Left lung (tissue), 10 donors: ENCODE measurements around the gene ARF6. TPM values are rescaled to one million over a fixed set of nuclear protein-coding genes. Genes with fewer than 3 reads are reported as not detected.

Experiments
- ATAC-seq: fragments of 200-7000 bp; cut with Tn5 transposase; one replicate; pipeline ENCODE4 v1.9.1; 2020; ENCODE audit warnings: moderate library complexity
- DNase-seq, 4 donors: peaks; one replicate each; pipeline ENCODE4 v3.0.0-alpha.2; 2013 to 2020
- H3K27ac ChIP-seq, 2 donors: fragments of 200-600 bp; sonication (generic) in 1 of 2; one replicate each; pipeline versions ENCODE4 v1.5.0 to v1.8.0; 2020 to 2021
- H3K27me3 ChIP-seq, 2 donors: fragments of 200-600 bp; sonication (generic) in 1 of 2; one replicate each; pipeline versions ENCODE4 v1.5.0 to v1.8.0; 2020 to 2021
- H3K36me3 ChIP-seq, 2 donors: fragments of 200-600 bp; sonication (generic) in 1 of 2; one replicate each; pipeline versions ENCODE4 v1.5.0 to v1.8.0; 2020 to 2021
- H3K4me1 ChIP-seq, 2 donors: fragments of 200-600 bp; one replicate each; pipeline ENCODE4 v1.8.0; 2021
- H3K4me3 ChIP-seq, 2 donors: fragments of 200-600 bp; sonication (generic) in 1 of 2; one replicate each; pipeline versions ENCODE4 v1.5.0 to v1.8.0; 2020 to 2021; ENCODE audit warnings: mild to moderate bottlenecking in 1 of 2
- H3K9me3 ChIP-seq, 2 donors: fragments of 200-600 bp; sonication (generic) in 1 of 2; one replicate each; pipeline versions ENCODE4 v1.5.0 to v1.8.0; 2020 to 2021
- CTCF ChIP-seq, 2 donors: fragments of 200-600 bp; sonication (generic) in 1 of 2; IDR thresholded peaks; one replicate each; pipeline versions ENCODE4 v1.5.0 to v1.8.0; 2021; ENCODE audit warnings: antibody characterized with exemption in 2 of 2
- intact Hi-C, 2 donors: fragments of 100-400 bp; cut with DNase I; formaldehyde crosslinking; loops; one replicate each; pipeline versions ENCODE4 v1.11.2 to v1.14.2; 2022
- polyA plus RNA-seq, 6 donors: library from polyadenylated mRNA; unstranded; fragments of 120-200 nt; gene quantifications; one replicate each; pipeline ENCODE4 v1.2.1, GENCODE V29; 2013; ENCODE audit not compliant: insufficient read length in 6 of 6
- total RNA-seq, 2 donors: library from RNA; stranded (reverse); fragmentation: NEBNext Ultra II Directional; extraction: Animal tissue kit (Norgen Biotek cat#: 25700); gene quantifications; one replicate each; pipeline ENCODE4 v1.2.1, GENCODE V29; 2021
- donor health status: DM: no; HTN: yes; CAD: no.
- donor health status: DM: no; HTN: no; CAD: no.

The ARF6 gene
- total and polyA plus RNA-seq, 8 donors = 46.8 to 89.0 (median 54.7) TPM

GRCh38 chr14:49881350-49882001 lies 11.4 kb upstream of the ARF6 start:
- DNase-seq (no peak), ATAC-seq (no peak)
- Histone ChIP-seq H3K4me1 (peaks cover 0 to 10% of the 10 kb centered on the region in 2 donors), H3K36me3 (no peaks in the 10 kb centered on the region), H3K9me3 (no peaks in the 10 kb centered on the region), H3K27me3 (no peaks in the 10 kb centered on the region), H3K27ac (no peak overlapping the region), H3K4me3 (no peak overlapping the region)
- intact Hi-C loops = no loop called here
- TF ChIP-seq CTCF (IDR thresholded peaks at IDR 0.05) = no peak

GRCh38 chr14:49882826-49883694 lies 9.8 kb upstream of the ARF6 start:
- Histone ChIP-seq H3K4me1 (peaks cover 0 to 10% of the 10 kb centered on the region in 2 donors), H3K27ac (no peak overlapping the region), H3K4me3 (no peak overlapping the region), H3K27me3 (no peaks in the 10 kb centered on the region), H3K9me3 (no peaks in the 10 kb centered on the region), H3K36me3 (no peaks in the 10 kb centered on the region)
- intact Hi-C loops = no loop called here
- no peak for TF ChIP-seq CTCF (IDR thresholded peaks at IDR 0.05)
- DNase-seq (no peak), ATAC-seq (no peak)

- Histone ChIP-seq H3K4me3 (no peak overlapping the region), H3K27ac (no peak overlapping the region), H3K4me1 (peaks cover under 1 to 2% of the 10 kb centered on the region in 2 donors), H3K36me3 (no peaks in the 10 kb centered on the region), H3K27me3 (no peaks in the 10 kb centered on the region), H3K9me3 (no peaks in the 10 kb centered on the region)
- no peak for TF ChIP-seq CTCF (IDR thresholded peaks at IDR 0.05)
- DNase-seq (no peak), ATAC-seq (no peak)
- intact Hi-C loops = no loop called here
Measured at GRCh38 chr14:49886523-49886922, 6.4 kb upstream of the ARF6 start.

- no peak overlapping the region for H3K4me3 ChIP-seq
- H3K36me3 ChIP-seq = no peaks in the 10 kb centered on the region
- DNase-seq (no peak), ATAC-seq (no peak)
- H3K4me1 ChIP-seq = peaks cover 6 to 10% of the 10 kb centered on the region in 2 donors
- H3K27ac ChIP-seq = no peak overlapping the region
- H3K27me3 ChIP-seq = no peaks in the 10 kb centered on the region
- intact Hi-C loops = no loop called here
- no peak for TF ChIP-seq CTCF (IDR thresholded peaks at IDR 0.05)
- no peaks in the 10 kb centered on the region for H3K9me3 ChIP-seq
Measured at GRCh38 chr14:49888293-49888692, 4.6 kb upstream of the ARF6 start.

- H3K4me3 ChIP-seq = peak overlapping the region; percentile 94 to 96
- ATAC-seq (peak; percentile 73), DNase-seq (peak in 1 of 4 donors; percentile 86)
- intact Hi-C loops = loop anchor here in 1 of 2 donors (5.0 kb wide), 1 partner anchor 110 kb away; no protein-coding TSS in a partner anchor
- peaks cover 0 to 24% of the 10 kb centered on the region in 2 donors for H3K36me3 ChIP-seq
- H3K27me3 ChIP-seq = no peaks in the 10 kb centered on the region
- H3K4me1 ChIP-seq = peaks cover 11 to 35% of the 10 kb centered on the region in 2 donors
- no peak for TF ChIP-seq CTCF (IDR thresholded peaks at IDR 0.05)
- peak overlapping the region; percentile 100 for H3K27ac ChIP-seq
- H3K9me3 ChIP-seq = no peaks in the 10 kb centered on the region
Measured at GRCh38 chr14:49892301-49892635, 614 bp upstream of the ARF6 start.
